Astrocyte of the cerebellum (primary cell): ENCODE results near the gene PSPC1.
A peak's percentile ranks its signal among the peaks of the same experiment; 100 is the strongest.
"Not testable (repeated sequence)": the region's sequence is repeated elsewhere in the genome, so short reads cannot be mapped to it uniquely, and the experiment has no call there.

Source experiments
- DNase-seq: peaks from one replicate; pipeline ENCODE4 v3.0.0-alpha.2; 2011; ENCODE audit warnings: low read depth
- H3K4me3 ChIP-seq: 2 replicates; pipeline ENCODE4 v1.5.1; 2011; ENCODE audit warnings: mild to moderate bottlenecking, low read depth, low read length, moderate library complexity
- in situ Hi-C: cut with HindIII; loops from 2 replicates; pipeline ENCODE4 v1.10.0; 2017; ENCODE audit warnings: low sequenced_read_pairs
- TF ChIP-seq, protein P1 (sequence below): IDR thresholded peaks from 2 replicates; pipeline ENCODE4 v1.5.1; 2012; ENCODE audit warnings: low read length, low read depth, moderate library complexity, mild to moderate bottlenecking; ENCODE audit errors: missing control alignments

PSPC1 gene

DNA sequence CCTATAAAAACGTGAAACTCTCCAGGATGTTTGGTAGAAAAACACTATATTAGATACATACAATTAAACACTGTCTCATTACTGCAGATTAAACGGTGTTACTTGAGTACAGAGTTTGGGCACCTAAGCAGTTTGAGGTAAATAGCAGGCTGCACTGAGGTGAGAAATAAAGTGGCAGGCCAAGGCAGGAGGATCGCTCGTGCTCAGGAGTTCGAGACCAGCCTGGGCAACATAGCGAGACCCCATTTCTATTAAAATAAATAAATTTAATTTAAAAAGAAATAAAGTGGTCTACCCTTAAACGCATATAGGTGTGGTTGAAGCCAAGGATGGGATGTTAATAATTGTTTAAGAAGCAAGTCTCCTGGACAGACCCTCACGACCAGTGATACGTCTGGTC is 1.2 kb downstream of the PSPC1 start:
- TF ChIP-seq, protein P1, sequence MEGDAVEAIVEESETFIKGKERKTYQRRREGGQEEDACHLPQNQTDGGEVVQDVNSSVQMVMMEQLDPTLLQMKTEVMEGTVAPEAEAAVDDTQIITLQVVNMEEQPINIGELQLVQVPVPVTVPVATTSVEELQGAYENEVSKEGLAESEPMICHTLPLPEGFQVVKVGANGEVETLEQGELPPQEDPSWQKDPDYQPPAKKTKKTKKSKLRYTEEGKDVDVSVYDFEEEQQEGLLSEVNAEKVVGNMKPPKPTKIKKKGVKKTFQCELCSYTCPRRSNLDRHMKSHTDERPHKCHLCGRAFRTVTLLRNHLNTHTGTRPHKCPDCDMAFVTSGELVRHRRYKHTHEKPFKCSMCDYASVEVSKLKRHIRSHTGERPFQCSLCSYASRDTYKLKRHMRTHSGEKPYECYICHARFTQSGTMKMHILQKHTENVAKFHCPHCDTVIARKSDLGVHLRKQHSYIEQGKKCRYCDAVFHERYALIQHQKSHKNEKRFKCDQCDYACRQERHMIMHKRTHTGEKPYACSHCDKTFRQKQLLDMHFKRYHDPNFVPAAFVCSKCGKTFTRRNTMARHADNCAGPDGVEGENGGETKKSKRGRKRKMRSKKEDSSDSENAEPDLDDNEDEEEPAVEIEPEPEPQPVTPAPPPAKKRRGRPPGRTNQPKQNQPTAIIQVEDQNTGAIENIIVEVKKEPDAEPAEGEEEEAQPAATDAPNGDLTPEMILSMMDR, result no peak
- H3K4me3 ChIP-seq, result peak overlapping the region; percentile 96
- no peak for DNase-seq
- in situ Hi-C loops, result no loop called here

DNA sequence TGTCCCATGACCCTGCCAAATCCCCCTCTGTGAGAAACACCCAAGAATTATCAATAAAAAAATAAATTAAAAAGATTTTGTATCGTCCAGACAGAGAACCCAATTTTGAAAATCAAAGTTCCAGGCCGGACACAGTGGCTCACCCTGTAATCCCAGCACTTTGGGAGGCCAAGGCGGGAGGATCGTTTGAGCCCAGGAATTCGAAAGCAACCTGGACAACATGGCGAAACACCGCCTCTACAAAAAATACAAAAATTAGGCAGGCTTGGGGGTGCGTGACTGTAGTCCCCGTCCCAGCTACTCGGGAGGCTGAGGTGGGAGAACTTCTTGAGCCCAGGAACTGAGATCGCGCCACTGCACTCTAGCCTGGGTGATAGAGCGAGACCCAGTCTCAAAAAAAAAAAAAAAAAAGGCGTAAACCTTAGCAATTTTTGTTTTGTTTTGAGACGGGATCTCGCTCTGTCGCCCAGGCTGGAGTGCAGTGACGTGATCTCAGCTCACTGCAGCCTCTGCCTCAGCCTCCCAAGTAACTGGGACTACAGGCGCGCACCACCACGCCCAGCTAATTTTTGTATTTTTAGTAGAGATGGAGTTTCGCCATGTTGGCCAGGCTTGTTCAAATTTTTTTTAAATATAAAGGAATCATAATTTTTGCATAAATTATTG is 1.9 kb downstream of the PSPC1 start:
- in situ Hi-C loops, DNase-seq: not testable (repeated sequence)
- H3K4me3 ChIP-seq, result peak overlapping the region; percentile 96

DNA sequence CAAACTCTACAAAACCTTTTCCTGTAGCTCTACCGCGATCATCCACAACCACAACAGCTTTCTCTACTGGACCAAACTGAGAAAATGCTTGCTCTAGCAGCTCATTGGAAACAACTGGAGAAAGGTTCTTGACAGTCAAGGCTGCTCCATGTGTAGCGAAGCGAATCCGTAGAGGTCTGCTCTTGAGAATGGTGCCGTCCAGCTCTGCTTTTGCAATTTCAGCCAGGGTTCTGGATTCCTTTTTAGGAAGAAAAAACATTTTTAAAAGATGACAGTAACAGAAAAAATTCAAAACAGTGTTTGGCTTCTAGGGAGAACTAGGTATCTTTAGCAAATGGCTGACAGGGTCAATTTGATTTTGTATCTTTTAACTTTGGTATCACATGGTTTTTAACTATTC is 10.4 kb downstream of the PSPC1 start:
- in situ Hi-C loops, result no loop called here
- DNase-seq, result no peak
- H3K4me3 ChIP-seq, result no peak overlapping the region
- TF ChIP-seq, protein P1, result no peak

DNA sequence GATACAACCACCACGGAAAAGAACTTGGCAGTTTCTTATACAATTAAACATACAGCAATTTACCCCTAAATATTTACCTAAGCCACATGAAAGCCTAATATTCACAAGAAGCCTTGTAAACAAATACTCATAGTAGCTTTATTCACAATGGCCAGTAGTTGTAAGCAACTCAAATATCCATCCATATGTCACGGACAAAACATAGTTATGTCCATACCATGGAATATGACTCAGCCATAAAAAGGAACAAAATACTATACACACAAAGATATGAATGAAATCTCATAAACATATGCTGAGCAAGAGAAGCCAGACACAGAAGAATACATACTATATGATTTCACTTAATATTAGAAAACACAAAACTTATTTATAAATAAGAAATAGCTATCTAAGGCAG is 12.9 kb downstream of the PSPC1 start:
- TF ChIP-seq, protein P1, result no peak
- in situ Hi-C loops, result loop anchor here (5.0 kb wide), 1 partner anchor 43 kb away; no protein-coding TSS in a partner anchor
- H3K4me3 ChIP-seq, result no peak overlapping the region
- no peak for DNase-seq

DNA sequence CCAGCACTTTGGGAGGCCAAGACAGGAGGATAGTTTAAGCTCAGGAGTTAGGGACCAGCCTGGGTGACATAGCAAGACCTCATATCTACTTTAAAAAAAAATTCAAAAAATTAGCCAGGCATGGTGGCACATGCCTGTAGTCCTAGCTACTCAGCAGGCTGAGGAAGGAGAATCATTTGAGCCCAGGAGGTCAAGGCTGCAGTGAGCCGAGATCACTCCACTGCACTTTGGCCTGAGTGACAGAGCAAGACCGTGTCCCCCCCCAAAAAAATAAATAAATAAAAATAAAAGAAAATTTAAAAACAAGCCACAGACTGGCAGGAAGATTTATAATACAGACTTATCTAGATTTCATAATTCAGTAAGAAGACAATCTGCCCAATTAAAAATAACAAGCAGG is 14.8 kb downstream of the PSPC1 start:
- no peak overlapping the region for H3K4me3 ChIP-seq
- in situ Hi-C loops, result loop anchor here (5.0 kb wide), 1 partner anchor 41 kb away; no protein-coding TSS in a partner anchor
- TF ChIP-seq, protein P1, result no peak
- no peak for DNase-seq

DNA sequence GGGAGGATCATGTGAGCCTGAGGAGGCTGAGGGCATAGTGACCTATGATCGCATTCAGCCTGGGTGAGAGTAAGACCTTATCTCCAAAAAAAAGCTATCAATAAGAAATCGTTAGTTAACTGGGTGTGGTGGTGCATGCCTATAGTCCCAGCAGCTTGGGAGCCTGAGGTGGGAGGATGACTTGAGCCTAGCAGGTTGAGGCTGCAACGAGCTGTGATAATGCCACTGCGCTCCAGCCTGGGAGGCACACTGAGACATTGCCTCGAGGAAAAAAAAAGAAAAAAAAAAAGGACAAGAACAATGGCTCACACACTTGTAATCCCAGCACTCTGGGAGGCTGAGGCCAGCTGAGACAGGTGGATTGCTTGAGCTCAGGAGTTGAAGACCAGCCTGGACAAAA is 16.2 kb downstream of the PSPC1 start:
- H3K4me3 ChIP-seq, result no peak overlapping the region
- TF ChIP-seq, protein P1, result no peak
- no peak for DNase-seq
- in situ Hi-C loops, result loop anchor here (5.0 kb wide), 1 partner anchor 39 kb away; no protein-coding TSS in a partner anchor

DNA sequence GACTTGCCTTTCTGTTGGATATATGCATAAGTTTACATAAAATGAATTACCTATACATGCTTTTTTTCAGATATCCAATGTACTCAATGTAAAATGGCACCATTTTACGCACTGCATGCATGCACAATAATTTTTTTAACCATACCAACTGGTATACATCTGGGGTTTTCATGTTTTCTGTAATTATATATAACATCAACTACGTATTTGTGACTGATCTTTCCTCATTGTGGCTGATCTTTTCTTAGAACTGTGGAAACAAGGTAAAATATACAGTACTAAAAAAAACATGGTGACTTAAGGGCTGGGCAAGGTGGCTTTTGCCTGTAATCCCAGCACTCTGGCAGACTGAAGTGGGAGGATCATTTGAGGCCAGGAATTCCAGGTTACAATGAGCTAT is 18.5 kb downstream of the PSPC1 start:
- no peak overlapping the region for H3K4me3 ChIP-seq
- TF ChIP-seq, protein P1, result no peak
- in situ Hi-C loops, result no loop called here
- no peak for DNase-seq
